Kidney tubule cell (primary cell): ENCODE results near the gene DHX29.
A peak's percentile ranks its signal among the peaks of the same experiment; 100 is the strongest.
"Not testable (repeated sequence)": the region's sequence is repeated elsewhere in the genome, so short reads cannot be mapped to it uniquely, and the experiment has no call there.

Experiments
- DNase-seq: peaks from one replicate; pipeline ENCODE4 v3.0.0-alpha.2; 2018; ENCODE audit warnings: low spot score

Gene DHX29

GRCh38 chr5:55307383-55308253 lies at the start of gene DHX29, which contains the start of gene MTREX:
Gene DHX29 (minus strand): TSS chr5:55307694. CDS start chr5:55307573, 121 bp downstream.
Gene MTREX (plus strand): TSS chr5:55307989. CDS start chr5:55308014, 25 bp downstream.
- DNase-seq = peak; percentile 92

- no peak for DNase-seq
Measured at GRCh38 chr5:55356896-55357295, 49.4 kb upstream of the DHX29 start.

GRCh38 chr5:55350754-55351153 lies 43.3 kb upstream of the DHX29 start:
- DNase-seq = no peak

- DNase-seq = no peak
Measured at GRCh38 chr5:55347786-55348185, 40.3 kb upstream of the DHX29 start.

GRCh38 chr5:55345327-55345726 lies 37.8 kb upstream of the DHX29 start:
- DNase-seq = peak; percentile 62

- DNase-seq = peak; percentile 55
Measured at GRCh38 chr5:55344392-55344992, 37.0 kb upstream of the DHX29 start.

GRCh38 chr5:55343609-55344008 lies 36.1 kb upstream of the DHX29 start:
- DNase-seq = no peak

- DNase-seq = no peak
Measured at GRCh38 chr5:55343107-55343506, 35.6 kb upstream of the DHX29 start.

- no peak for DNase-seq
Measured at GRCh38 chr5:55338810-55339243, 31.3 kb upstream of the DHX29 start.

- DNase-seq = peak; percentile 10
Measured at GRCh38 chr5:55338092-55338613, 30.7 kb upstream of the DHX29 start.

- DNase-seq = no peak
Measured at GRCh38 chr5:55333811-55334210, 26.3 kb upstream of the DHX29 start.

- no peak for DNase-seq
Measured at GRCh38 chr5:55333017-55333416, 25.5 kb upstream of the DHX29 start.

GRCh38 chr5:55331321-55331720 lies 23.8 kb upstream of the DHX29 start:
- no peak for DNase-seq

- no peak for DNase-seq
Measured at GRCh38 chr5:55327281-55327680, 19.8 kb upstream of the DHX29 start.

GRCh38 chr5:55325621-55326020 lies 18.1 kb upstream of the DHX29 start:
- DNase-seq = no peak

GRCh38 chr5:55324815-55325418 lies 17.4 kb upstream of the DHX29 start:
- DNase-seq = peak; percentile 55

GRCh38 chr5:55324006-55324405 lies 16.5 kb upstream of the DHX29 start:
- no peak for DNase-seq

- no peak for DNase-seq
Measured at GRCh38 chr5:55320571-55320970, 13.1 kb upstream of the DHX29 start.

- DNase-seq = no peak
Measured at GRCh38 chr5:55319491-55319890, 12.0 kb upstream of the DHX29 start.

GRCh38 chr5:55318237-55318636 lies 10.7 kb upstream of the DHX29 start:
- not testable (repeated sequence) for DNase-seq

GRCh38 chr5:55316837-55317236 lies 9.3 kb upstream of the DHX29 start:
- no peak for DNase-seq

GRCh38 chr5:55316289-55316688 lies 8.8 kb upstream of the DHX29 start:
- no peak for DNase-seq
